Neural progenitor cell (in vitro differentiated cells): ENCODE measurements around the gene IL10RA. TPM values are rescaled to one million over a fixed set of nuclear protein-coding genes. Genes with fewer than 3 reads are reported as not detected.

Experiments
- DNase-seq: peaks from one replicate; pipeline ENCODE4 v3.0.0-alpha.2; 2016; ENCODE audit warnings: low spot score
- H2AFZ ChIP-seq: fragments of 200-600 bp; sonication (generic); replicated peaks from 2 replicates; pipeline ENCODE4 v1.6.1; 2016; ENCODE audit warnings: antibody characterized with exemption
- H3F3A ChIP-seq: fragments of 200-600 bp; sonication (generic); 2 replicates; pipeline ENCODE4 v1.6.1; 2016; ENCODE audit warnings: antibody characterized with exemption, low read depth
- H3K27ac ChIP-seq: fragments of 200-600 bp; sonication (generic); 2 replicates; pipeline ENCODE4 v1.5.1; 2016; ENCODE audit warnings: mild to moderate bottlenecking
- H3K27me3 ChIP-seq: fragments of 200-600 bp; sonication (generic); 2 replicates; pipeline ENCODE4 v1.6.1; 2016; ENCODE audit warnings: mild to moderate bottlenecking, moderate library complexity
- H3K36me3 ChIP-seq: fragments of 200-600 bp; sonication (generic); 2 replicates; pipeline ENCODE4 v1.5.1; 2016
- H3K4me1 ChIP-seq: fragments of 200-600 bp; sonication (generic); 2 replicates; pipeline ENCODE4 v1.6.1; 2016; ENCODE audit warnings: mixed run types
- H3K4me2 ChIP-seq: fragments of 200-600 bp; sonication (generic); 2 replicates; pipeline ENCODE4 v1.6.1; 2016
- H3K4me3 ChIP-seq: fragments of 200-600 bp; sonication (generic); 2 replicates; pipeline ENCODE4 v1.5.1; 2016
- H3K79me2 ChIP-seq: fragments of 200-600 bp; sonication (generic); 2 replicates; pipeline ENCODE4 v1.6.1; 2016; ENCODE audit warnings: low read depth
- H3K9ac ChIP-seq: fragments of 200-600 bp; sonication (generic); 2 replicates; pipeline ENCODE4 v1.6.1; 2016
- H3K9me3 ChIP-seq: fragments of 200-600 bp; sonication (generic); 2 replicates; pipeline ENCODE4 v1.5.1; 2016; ENCODE audit warnings: low read depth
- H4K20me1 ChIP-seq: fragments of 200-600 bp; sonication (generic); 2 replicates; pipeline ENCODE4 v1.6.1; 2016; ENCODE audit warnings: low read depth
- H3K27ac Mint-ChIP-seq: 3 replicates; pipeline ENCODE4 v1.8.0; 2021; ENCODE audit warnings: mixed read lengths
- H3K27me3 Mint-ChIP-seq: 2 replicates; pipeline ENCODE4 v1.8.0; 2022; ENCODE audit warnings: low read depth, mild to moderate bottlenecking, inconsistent platforms, moderate library complexity, mixed read lengths; ENCODE audit not compliant: insufficient read depth
- H3K36me3 Mint-ChIP-seq: 3 replicates; pipeline ENCODE4 v1.8.0; 2021; ENCODE audit warnings: mixed read lengths
- H3K4me1 Mint-ChIP-seq: 3 replicates; pipeline ENCODE4 v1.8.0; 2021; ENCODE audit warnings: mixed read lengths
- H3K4me3 Mint-ChIP-seq: 3 replicates; pipeline ENCODE4 v1.8.0; 2021; ENCODE audit warnings: mild to moderate bottlenecking, moderate library complexity, mixed read lengths
- H3K9me3 Mint-ChIP-seq: 3 replicates; pipeline ENCODE4 v1.8.0; 2020; ENCODE audit warnings: mixed read lengths
- CTCF ChIP-seq: fragments of 200-600 bp; sonication (generic); IDR thresholded peaks from 2 replicates; pipeline ENCODE4 v1.5.1; 2017; ENCODE audit warnings: antibody characterized with exemption, mild to moderate bottlenecking
- EZH2 ChIP-seq: fragments of 200-600 bp; sonication (generic); IDR thresholded peaks from 2 replicates; pipeline ENCODE4 v1.6.1; 2017; ENCODE audit warnings: antibody characterized with exemption, mild to moderate bottlenecking, moderate library complexity
- EZH2phosphoT487 ChIP-seq: fragments of 200-600 bp; sonication (generic); IDR thresholded peaks from 2 replicates; pipeline ENCODE4 v1.6.1; 2017; ENCODE audit warnings: antibody characterized with exemption
- total RNA-seq: library from RNA; depleted of rRNA; stranded (reverse); fragments of >200 nt; gene quantifications from 2 replicates; pipeline ENCODE4 v1.2.3, GENCODE V29; 2015; ENCODE audit warnings: low replicate concordance

IL10RA gene
- total RNA-seq, 1 donor from 2014 or later, result not detected

GRCh38 chr11:118002541-118003423 lies 16.6 kb downstream of the IL10RA start:
- Histone ChIP-seq H3K36me3 (no peaks in the 10 kb centered on the region), H3K27ac (peak overlapping the region; percentile 73), H3K9ac (no peak overlapping the region), H3K4me2 (peak overlapping the region; percentile 65), H3K27me3 (peaks cover 14% of the 10 kb centered on the region), H4K20me1 (no peaks in the 10 kb centered on the region), H3K4me3 (no peak overlapping the region), H3F3A (peaks cover 18% of the 10 kb centered on the region), H3K4me1 (peaks cover 13% of the 10 kb centered on the region), H3K9me3 (no peaks in the 10 kb centered on the region), H3K79me2 (no peaks in the 10 kb centered on the region), H2AFZ (peak overlapping the region; percentile 71)
- Mint-ChIP-seq H3K9me3 (peaks cover 2% of the 10 kb centered on the region), H3K4me3 (no peak overlapping the region), H3K27me3 (no peaks in the 10 kb centered on the region), H3K27ac (no peak overlapping the region), H3K4me1 (peaks cover 9% of the 10 kb centered on the region), H3K36me3 (no peaks in the 10 kb centered on the region)
- DNase-seq, result peak; percentile 86
- TF ChIP-seq EZH2phosphoT487 (peak; percentile 41), CTCF (no peak), EZH2 (no peak)

GRCh38 chr11:118003456-118003855 lies 17.3 kb downstream of the IL10RA start:
- H3K9ac ChIP-seq, result no peak overlapping the region
- Mint-ChIP-seq H3K27me3 (no peaks in the 10 kb centered on the region), H3K4me1 (peaks cover 9% of the 10 kb centered on the region), H3K27ac (no peak overlapping the region), H3K4me3 (no peak overlapping the region), H3K36me3 (no peaks in the 10 kb centered on the region), H3K9me3 (peaks cover 2% of the 10 kb centered on the region)
- no peak overlapping the region for H3K4me2 ChIP-seq
- H3K9me3 ChIP-seq, result no peaks in the 10 kb centered on the region
- H3K27ac ChIP-seq, result no peak overlapping the region
- no peaks in the 10 kb centered on the region for H4K20me1 ChIP-seq
- peaks cover 13% of the 10 kb centered on the region for H3K4me1 ChIP-seq
- H3K79me2 ChIP-seq, result no peaks in the 10 kb centered on the region
- TF ChIP-seq EZH2 (no peak), CTCF (no peak), EZH2phosphoT487 (no peak)
- H2AFZ ChIP-seq, result no peak overlapping the region
- no peaks in the 10 kb centered on the region for H3K36me3 ChIP-seq
- DNase-seq, result no peak
- peaks cover 19% of the 10 kb centered on the region for H3K27me3 ChIP-seq
- H3F3A ChIP-seq, result peaks cover 18% of the 10 kb centered on the region
- H3K4me3 ChIP-seq, result no peak overlapping the region

GRCh38 chr11:118004543-118005223 lies 18.5 kb downstream of the IL10RA start:
- no peak for TF ChIP-seq EZH2
- TF ChIP-seq CTCF, result no peak
- no peak for TF ChIP-seq EZH2phosphoT487
- H4K20me1 ChIP-seq, result no peaks in the 10 kb centered on the region
- Mint-ChIP-seq H3K27ac (no peak overlapping the region), H3K9me3 (peaks cover 2% of the 10 kb centered on the region), H3K36me3 (no peaks in the 10 kb centered on the region), H3K27me3 (no peaks in the 10 kb centered on the region), H3K4me3 (no peak overlapping the region), H3K4me1 (peaks cover 9% of the 10 kb centered on the region)
- no peak overlapping the region for H3K27ac ChIP-seq
- H3K4me3 ChIP-seq, result no peak overlapping the region
- H3K4me1 ChIP-seq, result peaks cover 13% of the 10 kb centered on the region
- H3K27me3 ChIP-seq, result peaks cover 22% of the 10 kb centered on the region
- DNase-seq, result no peak
- H3K9me3 ChIP-seq, result no peaks in the 10 kb centered on the region
- H3K36me3 ChIP-seq, result no peaks in the 10 kb centered on the region
- no peak overlapping the region for H3K4me2 ChIP-seq
- no peak overlapping the region for H3K9ac ChIP-seq
- no peaks in the 10 kb centered on the region for H3K79me2 ChIP-seq
- H3F3A ChIP-seq, result peaks cover 18% of the 10 kb centered on the region
- H2AFZ ChIP-seq, result no peak overlapping the region
